Ovary (tissue), 3 donors: ENCODE results near the gene TMEM213.

ENCODE experiments used
- CTCF ChIP-seq, 3 donors: fragments of 450-650 bp in 2 of 3; fragments of 200-600 bp in 1 of 3; IDR thresholded peaks; one replicate each; pipeline versions ENCODE4 v1.5.1 to v1.8.0; 2016 to 2022; ENCODE audit warnings: antibody characterized with exemption in 3 of 3, mild to moderate bottlenecking in 1 of 3
- EP300 ChIP-seq: sonication (generic); formaldehyde crosslinking; IDR thresholded peaks from one replicate; pipeline ENCODE4 v1.6.1; 2017; ENCODE audit warnings: antibody characterized with exemption
- POLR2A ChIP-seq: fragments of 450-650 bp; IDR thresholded peaks from one replicate; pipeline ENCODE4 v1.6.1; 2017; ENCODE audit warnings: antibody characterized with exemption, mild to moderate bottlenecking, moderate library complexity
- donor health status: DM: no; HTN: no; CAD: no.

DNA sequence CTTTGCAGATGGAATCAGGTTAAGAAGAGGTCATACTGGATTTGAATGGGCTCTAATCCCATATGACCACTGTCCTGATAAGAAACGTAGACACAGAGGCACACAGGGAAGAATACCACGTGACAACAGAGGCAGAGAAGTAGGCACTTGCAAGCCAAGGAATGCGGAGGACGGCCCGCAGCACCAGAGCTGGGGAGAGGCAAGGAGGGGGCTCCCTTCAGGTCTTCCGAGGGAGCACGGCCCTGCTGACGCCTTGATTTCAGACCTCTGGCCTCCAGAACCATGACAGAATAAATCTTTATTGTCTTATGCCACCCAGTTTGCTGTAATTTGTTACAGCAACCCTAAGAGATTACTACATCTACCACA, 44.7 kb upstream of the TMEM213 start:
- TF ChIP-seq CTCF (IDR thresholded peaks at IDR 0.05), result no peak
- TF ChIP-seq EP300, result no peak
- no peak for TF ChIP-seq POLR2A
